GM18868 (cell line): ENCODE results near the gene DLX6.
"Not testable (repeated sequence)": the region's sequence is repeated elsewhere in the genome, so short reads cannot be mapped to it uniquely, and the experiment has no call there.

ENCODE experiments used
- ATAC-seq: cut with Tn5 transposase; IDR thresholded peaks from one replicate; pipeline ENCODE4 v1.9.1; 2021; ENCODE audit warnings: mild to moderate bottlenecking, moderate library complexity; ENCODE audit not compliant: unreplicated experiment

Gene DLX6

DNA sequence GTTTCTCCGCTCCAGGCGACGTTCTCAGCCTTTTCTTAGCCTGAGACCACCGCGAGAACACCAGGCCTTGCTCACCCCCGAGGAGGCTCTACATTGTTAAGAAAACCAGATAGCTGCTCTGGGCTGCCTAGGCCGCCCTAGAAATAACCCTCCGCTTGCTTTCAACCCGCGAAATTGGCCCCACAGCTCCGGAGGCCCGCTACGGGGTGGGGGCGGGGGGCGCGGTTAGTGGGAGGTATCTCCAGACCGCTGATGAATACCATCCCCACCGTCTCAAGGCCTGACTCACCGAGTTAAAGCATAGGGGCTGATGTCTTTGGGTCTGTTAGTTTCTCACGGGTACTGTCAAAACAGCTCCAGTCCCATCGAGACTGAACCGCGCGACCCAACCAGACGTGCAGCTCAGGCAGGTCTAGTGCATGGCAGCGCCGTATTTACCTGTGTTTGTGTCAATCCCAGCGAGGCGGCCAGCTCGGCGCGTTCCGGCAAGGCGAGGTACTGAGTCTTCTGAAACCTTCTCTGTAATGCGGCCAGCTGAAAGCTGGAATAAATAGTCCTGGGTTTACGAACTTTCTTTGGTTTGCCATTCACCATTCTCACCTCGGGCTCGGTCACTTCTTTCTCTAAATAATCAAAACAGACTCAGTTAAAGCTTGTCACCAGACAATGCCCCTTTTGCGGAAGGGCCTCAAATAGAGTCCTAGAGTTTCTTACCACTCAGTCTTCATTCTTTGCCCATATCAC lies 16.6 kb downstream of the DLX6 start:
- ATAC-seq = no peak

DNA sequence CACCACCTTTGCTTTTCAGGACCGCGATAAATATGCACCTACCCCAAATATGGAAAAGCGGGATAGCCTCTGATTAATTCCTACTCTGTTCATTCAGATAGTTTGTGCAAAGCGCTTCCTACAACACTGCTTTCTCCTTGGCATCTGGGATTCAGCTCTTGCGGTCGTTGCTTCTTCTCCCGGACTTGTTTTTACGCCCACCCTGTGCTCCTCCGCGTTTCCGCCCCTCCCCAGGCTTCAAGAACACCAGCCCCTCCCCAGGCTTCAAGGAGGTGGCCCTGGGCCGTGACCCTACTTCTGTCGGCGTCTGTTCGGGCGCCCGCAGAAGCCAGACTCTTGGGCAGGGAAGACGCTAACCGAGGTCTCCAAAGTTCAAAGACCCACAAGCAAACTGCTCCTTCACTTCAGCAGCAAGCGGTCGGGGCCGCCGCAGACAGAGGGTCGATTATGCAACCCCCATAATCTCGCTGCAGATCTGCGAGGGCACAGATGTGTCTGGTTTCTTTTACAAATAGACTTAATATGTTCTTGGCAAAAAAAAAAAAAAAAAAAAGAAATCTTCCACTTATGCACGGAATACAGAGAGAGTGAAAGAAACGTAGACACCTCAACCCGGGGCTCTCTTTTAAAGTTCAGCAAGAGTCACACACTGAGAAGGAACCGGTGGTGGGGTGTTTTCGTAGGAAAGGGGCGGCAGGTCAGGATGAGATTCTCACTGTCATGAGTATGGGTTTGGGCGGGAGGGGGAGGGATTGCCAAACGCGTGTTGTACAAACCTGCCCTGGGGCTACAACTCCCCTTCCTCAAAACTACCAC lies 17.3 kb downstream of the DLX6 start:
- ATAC-seq = no peak

GRCh38 chr7:97024209-97025129 lies 19.1 kb downstream of the DLX6 start, which contains the start of gene DLX5:
DLX5 (minus strand) TSS chr7:97024831; CDS start chr7:97024623, 208 bp downstream.
- ATAC-seq = no peak

GRCh38 chr7:97025130-97025499 lies 19.8 kb downstream of the DLX6 start:
- ATAC-seq = no peak

DNA sequence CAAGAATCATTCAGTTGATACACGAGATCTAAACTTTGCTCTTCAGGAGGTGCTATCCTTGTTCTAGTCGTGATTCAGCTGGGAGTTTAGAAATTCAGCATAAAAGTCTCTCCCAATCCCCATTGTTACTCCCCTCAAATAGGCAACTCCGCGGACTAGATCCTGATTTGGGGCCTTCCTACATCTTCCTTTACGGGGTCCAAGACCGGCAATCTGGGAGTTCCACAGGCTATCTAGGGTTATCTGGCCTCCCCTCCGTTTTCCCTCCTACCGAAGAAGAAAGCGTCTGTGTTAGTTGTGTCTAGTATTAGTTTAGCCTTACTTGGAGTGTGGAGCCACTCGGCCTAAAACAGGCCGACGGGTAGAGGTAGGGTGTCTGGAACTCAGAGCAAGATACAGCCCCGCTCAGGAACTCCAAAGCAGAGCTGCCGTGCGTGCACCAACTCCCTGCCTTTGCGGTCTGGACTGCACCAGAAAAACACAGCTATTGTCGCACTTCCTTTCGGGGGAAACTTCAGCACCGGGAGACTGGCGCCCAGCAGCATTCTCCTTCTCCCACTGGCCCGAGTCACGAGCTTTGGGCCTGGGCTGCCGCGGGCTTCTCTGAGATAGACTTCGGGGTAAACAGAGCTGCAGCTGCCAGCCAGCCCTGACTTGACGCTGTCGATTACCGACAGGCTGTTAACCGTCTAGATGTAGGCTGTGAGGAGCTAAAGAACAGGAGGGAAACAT lies 20.8 kb downstream of the DLX6 start:
- no peak for ATAC-seq

GRCh38 chr7:97026715-97027426 lies 21.5 kb downstream of the DLX6 start:
- peak; percentile 21 for ATAC-seq

- ATAC-seq = peak; percentile 94
Measured at GRCh38 chr7:97027427-97028234, 22.3 kb downstream of the DLX6 start.

DNA sequence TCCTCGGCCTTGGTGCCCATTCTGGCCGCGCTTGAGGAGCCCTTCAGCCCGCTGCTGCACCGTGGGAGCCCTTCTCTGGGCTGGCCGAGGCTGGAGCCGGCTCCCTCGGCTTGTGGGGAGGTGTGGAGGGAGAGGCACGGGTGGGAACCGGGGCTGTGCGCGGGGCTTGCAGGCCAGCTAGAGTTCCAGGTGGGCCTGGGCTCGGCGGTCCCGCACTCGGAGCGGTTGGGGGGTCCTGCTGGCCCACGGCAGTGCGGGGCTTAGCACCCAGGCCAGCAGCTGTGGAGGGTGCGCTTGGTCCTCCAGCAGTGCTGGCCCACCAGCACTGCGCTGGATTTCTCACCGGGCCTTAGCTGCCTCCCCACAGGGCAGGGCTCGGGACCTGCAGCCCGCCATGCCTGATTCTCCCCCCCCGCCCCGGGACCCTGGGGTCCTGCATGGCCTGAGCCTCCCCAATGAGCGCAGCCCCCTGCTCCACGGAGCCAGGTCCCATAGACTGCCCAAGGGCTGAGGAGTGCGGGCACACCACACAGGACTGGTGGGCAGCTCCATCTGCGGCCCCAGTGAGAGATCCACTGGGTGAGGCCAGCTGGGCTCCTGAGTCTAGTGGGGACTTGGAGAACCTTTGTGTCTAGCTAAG lies 29.0 kb downstream of the DLX6 start:
- not testable (repeated sequence) for ATAC-seq

GRCh38 chr7:97039374-97040065 lies 34.2 kb downstream of the DLX6 start:
- ATAC-seq = no peak

DNA sequence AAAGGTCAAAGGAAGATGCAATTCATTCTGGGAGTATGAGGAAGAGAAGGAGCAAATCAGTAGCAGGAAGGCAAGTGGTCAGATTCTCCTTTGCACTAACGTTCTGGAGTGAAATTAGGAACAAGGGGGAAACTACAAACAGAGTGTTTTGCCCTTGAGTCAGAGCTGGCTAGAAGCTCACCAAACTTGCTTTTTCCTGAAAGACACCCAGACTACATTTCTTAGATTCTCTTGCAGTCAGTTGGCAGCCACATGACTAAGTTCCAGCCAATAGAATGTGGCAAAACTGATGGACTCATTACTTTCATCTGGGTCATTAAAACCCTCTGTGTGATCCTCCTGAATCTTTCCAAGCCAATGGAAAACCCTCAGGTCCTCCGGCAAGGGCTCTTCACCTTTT lies 37.9 kb downstream of the DLX6 start:
- no peak for ATAC-seq
